ENCODE data around the gene GABARAPL1. TPM values are rescaled to one million over a fixed set of nuclear protein-coding genes. Genes with fewer than 3 reads are reported as not detected.
"Not testable (repeated sequence)": the region's sequence is repeated elsewhere in the genome, so short reads cannot be mapped to it uniquely, and the experiment has no call there.

GABARAPL1 gene
- total RNA-seq, 1 donor: 65.9 TPM

DNA sequence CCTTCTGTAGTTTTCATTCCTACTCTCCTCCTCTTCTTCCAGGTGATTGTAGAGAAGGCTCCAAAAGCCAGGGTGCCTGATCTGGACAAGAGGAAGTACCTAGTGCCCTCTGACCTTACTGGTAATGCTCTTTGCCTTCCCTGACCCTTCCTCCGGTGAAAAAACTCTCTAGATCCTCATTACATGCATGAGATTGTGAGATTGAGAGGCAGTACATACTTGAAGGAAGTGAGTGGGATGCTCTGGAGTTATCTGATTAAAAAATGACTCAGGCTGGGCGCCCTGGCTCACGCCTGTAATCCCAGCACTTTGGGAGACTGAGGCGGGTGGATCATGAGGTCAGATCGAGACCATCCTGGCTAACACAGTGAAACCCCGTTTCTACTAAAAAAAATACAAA, 5.3 kb downstream of the GABARAPL1 start:
- Histone ChIP-seq H3K4me1 (ENCODE audit: insufficient read depth, low read length) (peaks cover 17% of the 10 kb centered on the region), H3K27ac (ENCODE audit: low read depth, low read length) (no peak overlapping the region), H3K4me2 (ENCODE audit: insufficient read depth, low read length) (no peak overlapping the region), H4K20me1 (ENCODE audit: insufficient read depth, low read length) (peaks cover 15% of the 10 kb centered on the region), H3K36me3 (ENCODE audit: insufficient read depth, low read length) (peaks cover 35% of the 10 kb centered on the region), H3K27me3 (ENCODE audit: insufficient read depth, low read length) (no peaks in the 10 kb centered on the region), H3K79me2 (ENCODE audit: insufficient read depth, low read length) (peaks cover 26% of the 10 kb centered on the region), H3K9me3 (ENCODE audit: low read depth, low read length) (no peaks in the 10 kb centered on the region), H3K4me3 (ENCODE audit: insufficient read depth, low read length) (no peak overlapping the region), H2AFZ (ENCODE audit: low read length) (no peak overlapping the region)
- TF ChIP-seq, protein P1, sequence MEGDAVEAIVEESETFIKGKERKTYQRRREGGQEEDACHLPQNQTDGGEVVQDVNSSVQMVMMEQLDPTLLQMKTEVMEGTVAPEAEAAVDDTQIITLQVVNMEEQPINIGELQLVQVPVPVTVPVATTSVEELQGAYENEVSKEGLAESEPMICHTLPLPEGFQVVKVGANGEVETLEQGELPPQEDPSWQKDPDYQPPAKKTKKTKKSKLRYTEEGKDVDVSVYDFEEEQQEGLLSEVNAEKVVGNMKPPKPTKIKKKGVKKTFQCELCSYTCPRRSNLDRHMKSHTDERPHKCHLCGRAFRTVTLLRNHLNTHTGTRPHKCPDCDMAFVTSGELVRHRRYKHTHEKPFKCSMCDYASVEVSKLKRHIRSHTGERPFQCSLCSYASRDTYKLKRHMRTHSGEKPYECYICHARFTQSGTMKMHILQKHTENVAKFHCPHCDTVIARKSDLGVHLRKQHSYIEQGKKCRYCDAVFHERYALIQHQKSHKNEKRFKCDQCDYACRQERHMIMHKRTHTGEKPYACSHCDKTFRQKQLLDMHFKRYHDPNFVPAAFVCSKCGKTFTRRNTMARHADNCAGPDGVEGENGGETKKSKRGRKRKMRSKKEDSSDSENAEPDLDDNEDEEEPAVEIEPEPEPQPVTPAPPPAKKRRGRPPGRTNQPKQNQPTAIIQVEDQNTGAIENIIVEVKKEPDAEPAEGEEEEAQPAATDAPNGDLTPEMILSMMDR (IDR thresholded peaks at IDR 0.05; ENCODE audit: extremely low read depth, low read depth, low read length): no peak
- DNase-seq (ENCODE audit: insufficient read length, low spot score, missing footprints): no peak

DNA sequence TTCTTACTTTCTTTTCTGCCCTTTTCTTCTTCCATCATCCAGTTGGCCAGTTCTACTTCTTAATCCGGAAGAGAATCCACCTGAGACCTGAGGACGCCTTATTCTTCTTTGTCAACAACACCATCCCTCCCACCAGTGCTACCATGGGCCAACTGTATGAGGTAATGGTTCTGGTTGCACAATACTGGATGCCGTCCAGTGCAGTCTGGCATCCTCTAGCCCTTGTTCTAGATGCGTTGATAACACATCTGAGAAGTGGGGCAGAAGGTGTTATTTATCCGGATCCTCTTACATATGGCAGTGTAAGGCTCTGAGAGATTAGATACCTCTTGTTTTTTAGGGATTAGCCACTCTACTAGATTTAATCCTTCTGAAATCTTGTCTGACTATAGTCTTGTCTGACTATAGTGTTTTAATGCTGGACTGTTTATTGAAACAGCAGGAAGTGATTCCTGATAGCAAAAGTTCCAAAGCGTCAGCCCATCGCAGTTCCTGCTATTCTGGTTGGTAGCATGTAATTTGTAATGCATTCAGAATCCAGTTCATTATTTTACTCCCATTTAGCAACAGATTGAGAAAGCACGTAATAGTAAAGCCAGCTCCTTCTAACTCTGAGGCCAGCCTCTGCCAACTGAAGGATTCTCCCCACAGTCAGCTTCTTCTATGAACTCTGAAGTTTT, 7.9 kb downstream of the GABARAPL1 start:
- Histone ChIP-seq H3K27me3 (ENCODE audit: insufficient read depth, low read length) (no peaks in the 10 kb centered on the region), H4K20me1 (ENCODE audit: insufficient read depth, low read length) (peaks cover 7% of the 10 kb centered on the region), H3K36me3 (ENCODE audit: insufficient read depth, low read length) (peaks cover 49% of the 10 kb centered on the region), H3K4me2 (ENCODE audit: insufficient read depth, low read length) (no peak overlapping the region), H3K79me2 (ENCODE audit: insufficient read depth, low read length) (peaks cover 8% of the 10 kb centered on the region), H3K27ac (ENCODE audit: low read depth, low read length) (no peak overlapping the region), H2AFZ (ENCODE audit: low read length) (no peak overlapping the region), H3K4me3 (ENCODE audit: insufficient read depth, low read length) (no peak overlapping the region), H3K9me3 (ENCODE audit: low read depth, low read length) (no peaks in the 10 kb centered on the region), H3K4me1 (ENCODE audit: insufficient read depth, low read length) (no peaks in the 10 kb centered on the region)
- DNase-seq (ENCODE audit: insufficient read length, low spot score, missing footprints): peak; percentile 88
- TF ChIP-seq, protein P1 (IDR thresholded peaks at IDR 0.05; ENCODE audit: extremely low read depth, low read depth, low read length): no peak

DNA sequence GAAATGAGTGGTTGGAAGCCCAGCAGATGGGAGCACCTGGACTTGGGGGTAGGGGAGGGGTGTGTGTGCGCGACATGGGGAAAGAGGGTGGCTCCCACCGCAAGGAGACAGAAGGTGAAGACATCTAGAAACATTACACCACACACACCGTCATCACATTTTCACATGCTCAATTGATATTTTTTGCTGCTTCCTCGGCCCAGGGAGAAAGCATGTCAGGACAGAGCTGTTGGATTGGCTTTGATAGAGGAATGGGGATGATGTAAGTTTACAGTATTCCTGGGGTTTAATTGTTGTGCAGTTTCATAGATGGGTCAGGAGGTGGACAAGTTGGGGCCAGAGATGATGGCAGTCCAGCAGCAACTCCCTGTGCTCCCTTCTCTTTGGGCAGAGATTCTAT, 9.2 kb downstream of the GABARAPL1 start:
- H3K79me2 ChIP-seq (ENCODE audit: insufficient read depth, low read length): peaks cover 3% of the 10 kb centered on the region
- H2AFZ ChIP-seq (ENCODE audit: low read length): no peak overlapping the region
- H3K27ac ChIP-seq (ENCODE audit: low read depth, low read length): no peak overlapping the region
- peaks cover 7% of the 10 kb centered on the region for H4K20me1 ChIP-seq (ENCODE audit: insufficient read depth, low read length)
- H3K4me1 ChIP-seq (ENCODE audit: insufficient read depth, low read length): no peaks in the 10 kb centered on the region
- no peaks in the 10 kb centered on the region for H3K9me3 ChIP-seq (ENCODE audit: low read depth, low read length)
- H3K36me3 ChIP-seq (ENCODE audit: insufficient read depth, low read length): peaks cover 49% of the 10 kb centered on the region
- no peaks in the 10 kb centered on the region for H3K27me3 ChIP-seq (ENCODE audit: insufficient read depth, low read length)
- no peak overlapping the region for H3K4me3 ChIP-seq (ENCODE audit: insufficient read depth, low read length)
- DNase-seq (ENCODE audit: insufficient read length, low spot score, missing footprints): no peak
- no peak overlapping the region for H3K4me2 ChIP-seq (ENCODE audit: insufficient read depth, low read length)
- TF ChIP-seq, protein P1 (IDR thresholded peaks at IDR 0.05; ENCODE audit: extremely low read depth, low read depth, low read length): no peak

DNA sequence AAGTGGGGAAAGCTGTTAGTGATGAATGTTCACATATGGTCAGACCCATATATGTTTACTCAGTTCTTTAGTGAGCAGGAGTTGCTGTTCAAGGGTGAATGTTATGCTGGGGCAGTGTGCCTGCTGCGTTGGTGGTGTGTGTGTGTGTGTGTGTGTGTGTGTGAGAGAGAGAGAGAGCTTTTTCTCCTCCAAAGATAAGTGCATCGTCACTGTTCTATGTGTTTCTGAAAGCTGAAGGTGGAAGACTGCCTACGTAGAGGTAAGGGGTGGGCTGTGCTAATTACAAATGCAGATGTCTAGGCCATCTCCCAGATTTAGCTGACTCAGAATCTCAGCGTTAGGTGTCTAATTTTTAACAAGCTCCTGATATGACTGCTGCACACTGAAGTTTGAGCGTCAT, 10.5 kb downstream of the GABARAPL1 start:
- H3K36me3 ChIP-seq (ENCODE audit: insufficient read depth, low read length): peaks cover 49% of the 10 kb centered on the region
- TF ChIP-seq, protein P1 (IDR thresholded peaks at IDR 0.05; ENCODE audit: extremely low read depth, low read depth, low read length): no peak
- H3K4me2 ChIP-seq (ENCODE audit: insufficient read depth, low read length): no peak overlapping the region

DNA sequence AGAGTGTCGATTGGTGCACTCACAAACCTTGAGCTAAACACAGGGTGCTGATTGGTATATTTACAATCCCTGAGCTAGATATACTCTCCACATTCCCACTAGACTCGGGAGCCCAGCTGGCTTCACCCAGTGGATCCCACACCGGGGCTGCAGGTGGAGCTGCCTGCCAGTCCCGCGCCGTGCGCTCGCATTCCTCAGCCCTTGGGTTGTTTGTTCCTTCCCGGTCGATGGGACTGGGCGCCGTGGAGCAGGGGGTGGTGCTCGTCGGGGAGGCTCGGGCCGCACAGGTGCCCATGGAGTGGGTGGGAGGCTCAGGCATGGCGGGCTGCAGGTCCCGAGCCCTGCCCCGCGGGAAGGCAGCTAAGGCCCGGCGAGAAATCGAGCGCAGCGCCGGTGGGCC, 12.7 kb downstream of the GABARAPL1 start:
- H3K4me3 ChIP-seq (ENCODE audit: insufficient read depth, low read length); H3K79me2 ChIP-seq (ENCODE audit: insufficient read depth, low read length); H3K27me3 ChIP-seq (ENCODE audit: insufficient read depth, low read length); H4K20me1 ChIP-seq (ENCODE audit: insufficient read depth, low read length); H3K4me2 ChIP-seq (ENCODE audit: insufficient read depth, low read length); H3K9me3 ChIP-seq (ENCODE audit: low read depth, low read length); H2AFZ ChIP-seq (ENCODE audit: low read length); DNase-seq (ENCODE audit: insufficient read length, low spot score, missing footprints); H3K27ac ChIP-seq (ENCODE audit: low read depth, low read length); H3K4me1 ChIP-seq (ENCODE audit: insufficient read depth, low read length): not testable (repeated sequence)
- H3K36me3 ChIP-seq (ENCODE audit: insufficient read depth, low read length): peaks cover 40% of the 10 kb centered on the region

More for the DNA sequence above, 10.5 kb downstream of the GABARAPL1 start:
- H3K27ac ChIP-seq (ENCODE audit: low read depth, low read length): no peak overlapping the region
- no peaks in the 10 kb centered on the region for H3K79me2 ChIP-seq (ENCODE audit: insufficient read depth, low read length)
- no peaks in the 10 kb centered on the region for H3K9me3 ChIP-seq (ENCODE audit: low read depth, low read length)
- H2AFZ ChIP-seq (ENCODE audit: low read length): no peak overlapping the region
- H3K4me1 ChIP-seq (ENCODE audit: insufficient read depth, low read length): no peaks in the 10 kb centered on the region
- peak; percentile 27 for DNase-seq (ENCODE audit: insufficient read length, low spot score, missing footprints)
- H4K20me1 ChIP-seq (ENCODE audit: insufficient read depth, low read length): peaks cover 4% of the 10 kb centered on the region
- H3K4me3 ChIP-seq (ENCODE audit: insufficient read depth, low read length): no peak overlapping the region
- no peaks in the 10 kb centered on the region for H3K27me3 ChIP-seq (ENCODE audit: insufficient read depth, low read length)
